ENCODE measurements around the gene ZNF423. TPM values are rescaled to one million over a fixed set of nuclear protein-coding genes. Genes with fewer than 3 reads are reported as not detected.

ZNF423 gene
- total RNA-seq, 1 donor from 2014 or later, result 7.3 TPM

DNA sequence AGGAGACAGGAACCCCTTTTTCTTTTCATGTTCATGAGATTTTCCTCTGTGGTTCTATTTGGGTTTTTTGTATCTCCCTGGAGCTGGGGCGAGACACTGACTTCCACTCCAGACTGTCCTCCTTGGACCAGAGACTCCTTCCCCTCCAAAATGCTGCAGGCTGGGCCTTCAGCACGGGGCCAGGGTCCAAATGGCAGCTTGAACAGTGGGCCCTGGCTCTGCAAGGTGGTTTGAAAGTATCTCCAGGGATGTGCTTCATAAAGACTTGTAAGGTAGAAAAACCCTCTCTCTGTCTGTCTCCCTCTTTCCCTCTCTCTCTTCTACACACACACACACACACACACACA is 236.1 kb downstream of the ZNF423 start:
- FAIRE-seq (no peak), DNase-seq (ENCODE audit: low spot score in 2 of 2) (no peak)

- DNase-seq (ENCODE audit: low spot score in 2 of 2) (no peak), FAIRE-seq (no peak)
Measured at GRCh38 chr16:49618955-49619354, 237.0 kb downstream of the ZNF423 start.

- DNase-seq (ENCODE audit: low spot score in 2 of 2) (no peak), FAIRE-seq (no peak)
Measured at GRCh38 chr16:49617710-49618330, 238.1 kb downstream of the ZNF423 start.

- FAIRE-seq, result no peak
- no peak for DNase-seq (ENCODE audit: low spot score in 2 of 2)
Measured at GRCh38 chr16:49617016-49617629, 238.8 kb downstream of the ZNF423 start.

GRCh38 chr16:49615576-49615975 is 240.3 kb downstream of the ZNF423 start:
- FAIRE-seq, result no peak

DNA sequence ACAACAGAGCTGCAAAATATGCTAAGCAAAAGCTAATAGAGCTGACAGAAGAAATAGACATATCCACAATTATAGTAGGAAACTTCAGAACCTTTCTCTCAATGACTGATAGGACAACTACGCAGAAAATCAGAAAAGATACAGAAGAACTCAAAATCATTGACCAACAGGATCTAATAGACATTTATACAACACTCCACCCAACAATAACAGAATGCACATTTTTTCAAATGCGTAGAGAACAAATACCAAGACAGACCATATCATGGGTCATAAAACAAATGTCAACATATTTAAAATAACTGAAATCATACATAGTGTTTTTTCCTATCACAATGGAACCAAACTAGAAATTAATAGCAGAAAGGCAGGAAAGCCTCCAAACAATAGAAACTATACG is 244.9 kb downstream of the ZNF423 start:
- FAIRE-seq (no peak), DNase-seq (ENCODE audit: low spot score in 2 of 2) (no peak)

More at GRCh38 chr16:49615576-49615975, 240.3 kb downstream of the ZNF423 start:
- DNase-seq (ENCODE audit: low spot score in 2 of 2), result no peak

GRCh38 chr16:49608779-49609178 is 247.1 kb downstream of the ZNF423 start:
- FAIRE-seq (no peak), DNase-seq (ENCODE audit: low spot score in 2 of 2) (no peak)

GRCh38 chr16:49608098-49608497 is 247.8 kb downstream of the ZNF423 start:
- FAIRE-seq, result no peak
- no peak for DNase-seq (ENCODE audit: low spot score in 2 of 2)

GRCh38 chr16:49605536-49606254 is 250.2 kb downstream of the ZNF423 start:
- FAIRE-seq (no peak), DNase-seq (ENCODE audit: low spot score in 2 of 2) (no peak)

DNA sequence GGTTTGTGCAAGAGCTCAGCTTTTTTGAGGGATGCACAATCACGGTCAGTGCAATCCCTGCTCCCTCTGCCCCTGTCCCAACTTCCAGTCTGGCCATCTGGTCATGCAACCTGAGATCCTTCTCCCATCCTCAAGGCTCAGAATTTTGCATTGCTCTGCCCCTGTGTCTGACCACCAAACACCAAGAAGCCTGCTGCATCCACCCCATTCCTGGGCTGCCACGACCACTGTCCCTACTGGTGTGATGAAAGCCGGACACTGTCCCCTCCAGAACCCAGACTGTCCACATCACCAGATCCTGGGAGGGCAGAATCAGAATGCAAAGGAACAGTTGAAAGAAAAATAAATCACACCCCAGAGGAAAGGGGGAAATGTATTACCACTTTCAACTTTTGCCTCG is 251.3 kb downstream of the ZNF423 start:
- DNase-seq (ENCODE audit: low spot score in 2 of 2) (no peak), FAIRE-seq (no peak)

GRCh38 chr16:49603956-49604355 is 252.0 kb downstream of the ZNF423 start:
- DNase-seq (ENCODE audit: low spot score in 2 of 2) (no peak), FAIRE-seq (no peak)

DNA sequence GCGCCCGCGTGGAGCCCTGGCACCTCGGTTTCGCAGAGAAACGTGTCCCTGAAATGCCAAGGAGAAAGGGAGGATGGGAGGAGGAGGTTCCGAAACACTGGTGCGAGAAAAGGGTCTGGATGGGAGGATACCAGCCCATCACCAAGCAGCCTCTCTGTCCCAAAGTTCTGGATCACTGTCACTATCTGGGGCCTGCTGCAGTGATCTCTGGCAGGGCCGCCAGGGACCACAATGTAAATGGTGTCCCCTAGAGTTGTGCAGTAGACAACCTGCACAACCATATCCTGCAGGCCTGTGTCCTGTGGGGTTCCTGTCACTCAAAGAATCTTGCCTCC is 253.0 kb downstream of the ZNF423 start:
- FAIRE-seq (no peak), DNase-seq (ENCODE audit: low spot score in 2 of 2) (no peak)

- DNase-seq (ENCODE audit: low spot score in 2 of 2) (no peak), FAIRE-seq (no peak)
Measured at GRCh38 chr16:49602201-49602975, 253.5 kb downstream of the ZNF423 start.

DNA sequence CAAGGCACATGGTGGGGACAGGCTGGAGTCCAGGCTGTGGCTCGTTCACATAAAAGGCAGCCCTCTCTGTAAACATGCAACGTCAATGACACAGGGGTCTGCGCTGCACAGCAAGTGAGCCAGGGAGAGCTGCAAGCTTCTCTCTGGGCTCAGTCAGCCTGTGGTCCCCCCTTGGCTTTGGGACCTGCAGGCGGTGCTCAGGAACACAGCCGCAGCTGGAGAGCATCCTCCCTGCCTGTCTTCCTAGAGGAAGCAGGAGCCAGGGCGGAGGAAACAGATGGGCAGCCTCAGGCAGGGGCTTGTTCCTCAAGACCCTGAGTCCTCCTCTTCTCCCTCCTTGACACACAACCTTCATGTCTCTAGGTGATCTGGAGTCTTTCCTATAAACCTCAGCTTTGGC is 254.3 kb downstream of the ZNF423 start:
- no peak for FAIRE-seq
- DNase-seq (ENCODE audit: low spot score in 2 of 2), result no peak

DNA sequence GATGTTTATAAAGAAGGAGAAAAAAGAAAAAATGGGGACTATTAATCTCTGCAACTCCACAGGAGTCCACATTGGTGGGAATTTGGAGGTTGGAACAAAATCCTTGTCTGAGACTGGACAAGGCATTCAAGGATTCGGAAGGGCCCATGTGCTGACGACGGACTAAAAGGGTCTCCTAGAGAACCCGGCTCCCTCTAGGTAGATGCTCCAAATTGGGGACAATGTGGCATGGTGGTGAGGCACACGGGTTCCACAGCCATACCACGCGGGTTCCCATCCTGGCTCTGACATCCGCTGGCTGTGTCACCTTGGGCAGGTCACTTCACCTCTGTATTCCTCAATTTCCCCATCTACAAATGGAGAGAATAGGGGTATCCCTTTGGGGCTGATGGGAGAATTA is 254.9 kb downstream of the ZNF423 start:
- FAIRE-seq, result no peak

DNA sequence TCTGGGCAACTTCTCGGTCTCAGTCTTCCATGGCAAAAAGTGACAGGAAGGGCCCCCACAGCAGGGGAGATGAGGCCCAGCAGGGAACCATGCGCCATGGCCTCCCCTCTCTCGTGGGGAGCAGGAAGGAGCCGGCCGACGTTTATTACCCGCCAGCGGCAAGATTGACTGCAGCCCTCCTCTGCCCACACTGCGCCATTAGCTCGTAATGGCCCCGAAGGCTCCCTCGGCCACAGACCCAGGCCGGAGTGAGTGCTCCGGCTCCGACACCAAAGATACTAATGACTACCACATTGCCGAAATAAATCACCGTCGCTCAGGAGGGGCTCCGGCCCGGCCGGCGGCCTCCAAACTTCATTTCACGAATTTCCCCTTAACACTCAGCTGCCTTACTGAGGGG is 255.4 kb downstream of the ZNF423 start:
- FAIRE-seq, result no peak
- no peak for DNase-seq (ENCODE audit: low spot score in 2 of 2)

More for the DNA sequence above, 254.9 kb downstream of the ZNF423 start:
- DNase-seq (ENCODE audit: low spot score in 2 of 2), result no peak

DNA sequence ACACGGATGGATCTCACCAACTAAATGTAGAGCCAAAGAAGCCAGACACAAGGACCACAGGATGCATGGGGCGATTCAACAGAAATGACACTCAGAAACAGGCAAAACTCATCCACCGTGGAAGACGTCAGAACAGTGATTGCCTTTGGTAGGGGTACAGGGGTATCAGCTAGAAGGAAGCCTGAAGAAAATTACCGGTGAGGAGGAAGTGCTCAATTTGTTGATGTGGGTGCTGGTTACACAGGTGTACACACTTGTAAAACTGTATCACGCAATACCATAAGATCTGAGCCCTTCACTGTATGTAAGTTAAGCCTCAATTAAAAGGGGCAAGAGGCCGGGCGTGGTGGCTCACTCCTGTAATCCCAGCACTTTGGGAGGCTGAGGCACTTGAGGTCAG is 256.2 kb downstream of the ZNF423 start:
- FAIRE-seq, result no peak
- no peak for DNase-seq (ENCODE audit: low spot score in 2 of 2)

DNA sequence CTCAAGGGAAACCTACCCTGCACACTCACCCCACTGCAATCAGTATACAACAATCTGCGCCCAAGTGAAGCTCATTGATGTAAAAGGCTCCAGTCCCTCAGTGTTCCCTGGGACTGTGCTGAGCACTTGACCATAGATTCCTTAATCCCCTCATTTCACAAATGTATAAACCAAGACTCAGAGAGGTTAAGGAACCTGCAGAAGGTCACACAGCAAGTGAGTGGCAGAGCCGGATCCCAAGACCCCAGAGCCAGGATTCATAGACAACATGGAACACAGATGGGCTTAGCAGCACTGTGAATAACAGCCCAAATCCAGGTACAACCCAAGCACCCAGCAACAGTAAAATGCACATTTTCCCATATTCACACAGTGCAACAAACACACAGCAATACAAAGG is 256.6 kb downstream of the ZNF423 start:
- no peak for DNase-seq (ENCODE audit: low spot score in 2 of 2)
- FAIRE-seq, result no peak

DNA sequence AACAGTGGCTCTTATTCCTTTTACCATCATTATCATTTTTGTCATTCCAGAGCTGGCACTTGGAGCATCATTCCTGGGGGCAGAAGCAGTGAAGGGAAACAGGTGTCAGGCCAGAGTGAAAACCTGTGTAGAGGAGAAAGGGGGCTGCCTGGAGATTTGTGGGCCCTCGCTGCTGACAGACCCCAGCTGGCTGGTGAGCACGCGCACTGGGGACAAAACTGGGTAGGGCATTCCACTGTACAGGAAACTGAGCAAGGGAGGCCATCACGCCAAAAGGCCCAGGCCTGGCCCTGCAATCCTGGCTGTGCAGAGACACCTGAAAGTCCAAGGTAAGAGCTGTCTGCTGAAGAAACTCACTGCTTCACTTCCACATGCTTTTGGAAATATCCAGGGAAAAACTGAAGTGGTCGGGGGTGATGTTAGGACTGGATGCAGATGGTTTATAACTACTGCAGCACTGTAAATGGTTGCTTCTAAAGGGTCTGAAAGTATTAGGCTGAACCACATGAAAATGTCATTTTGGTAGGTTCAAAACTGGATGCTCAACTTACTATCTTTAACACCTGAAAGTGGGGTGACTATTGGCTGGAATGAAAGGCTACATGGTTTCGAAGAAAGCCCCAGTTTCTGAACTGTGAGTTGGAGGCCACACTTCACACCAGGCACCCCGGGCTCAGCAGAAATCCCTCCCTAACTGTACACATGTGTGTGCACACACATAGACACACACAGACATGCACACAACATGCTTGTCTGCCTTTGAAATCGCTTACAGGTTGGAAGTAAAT is 257.3 kb downstream of the ZNF423 start:
- DNase-seq (ENCODE audit: low spot score in 2 of 2) (no peak), FAIRE-seq (no peak)

DNA sequence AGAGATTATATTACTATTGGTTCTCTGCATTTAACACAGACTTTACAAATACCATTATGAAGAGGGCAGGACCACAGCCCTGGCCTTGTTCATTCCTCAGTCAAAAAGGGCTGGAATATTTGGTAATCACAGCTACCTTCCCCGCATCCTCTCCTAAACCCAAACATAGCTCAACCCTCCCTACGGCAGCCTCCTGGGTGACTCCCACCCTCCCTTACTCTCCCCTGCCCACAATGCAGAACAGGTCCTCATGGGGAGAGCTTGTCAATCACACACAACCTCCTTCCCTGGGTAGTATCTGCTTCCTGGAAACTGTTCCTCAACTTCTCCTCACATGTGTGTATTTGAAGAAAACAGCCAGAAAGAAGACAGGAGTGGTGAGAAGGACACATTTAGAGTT is 258.1 kb downstream of the ZNF423 start:
- FAIRE-seq, result no peak
- no peak for DNase-seq (ENCODE audit: low spot score in 2 of 2)
